Gastrocnemius medialis (tissue), 4 donors: ENCODE results near the gene RFXANK.
"Not testable (repeated sequence)": the region's sequence is repeated elsewhere in the genome, so short reads cannot be mapped to it uniquely, and the experiment has no call there.

Experiments
- POLR2A ChIP-seq, 2 donors: fragments of 450-650 bp; IDR thresholded peaks; one replicate each; pipeline ENCODE4 v1.6.1; 2017; ENCODE audit warnings: antibody characterized with exemption in 2 of 2, mild to moderate bottlenecking in 2 of 2, moderate library complexity in 2 of 2
- TF ChIP-seq, protein P1 (sequence below), 5 experiments: fragments of 450-650 bp in 3 of 5; fragments of 200-600 bp in 2 of 5; sonication (generic) in 2 of 5; IDR thresholded peaks in 4 of 5; conservative IDR thresholded peaks in 1 of 5; 1 replicate in 4 of 5; 2 replicates in 1 of 5; pipeline ENCODE4 v1.5.1; 2016 to 2019; ENCODE audit warnings: antibody characterized with exemption in 5 of 5, mild to moderate bottlenecking in 3 of 5, moderate library complexity in 3 of 5

DNA sequence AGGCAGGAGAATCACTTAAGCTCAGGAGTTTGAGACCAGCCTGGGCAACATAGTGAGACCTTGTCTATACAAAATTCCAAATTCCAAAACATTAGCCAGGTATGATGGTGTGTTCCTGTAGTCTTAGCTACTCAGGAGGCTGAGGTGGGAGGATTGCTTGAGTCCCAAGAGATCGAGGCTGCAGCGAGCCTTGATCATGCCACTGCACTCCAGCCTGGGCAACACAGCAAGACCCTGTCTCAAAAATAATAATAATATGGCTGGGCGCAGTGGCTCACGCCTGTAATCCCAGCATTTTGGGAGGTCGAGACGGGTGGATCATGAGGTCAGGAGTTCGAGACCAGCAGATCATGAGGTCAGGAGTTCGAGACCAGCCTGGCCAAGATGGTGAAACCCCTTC is 28.9 kb downstream of the RFXANK start:
- TF ChIP-seq, protein P1, sequence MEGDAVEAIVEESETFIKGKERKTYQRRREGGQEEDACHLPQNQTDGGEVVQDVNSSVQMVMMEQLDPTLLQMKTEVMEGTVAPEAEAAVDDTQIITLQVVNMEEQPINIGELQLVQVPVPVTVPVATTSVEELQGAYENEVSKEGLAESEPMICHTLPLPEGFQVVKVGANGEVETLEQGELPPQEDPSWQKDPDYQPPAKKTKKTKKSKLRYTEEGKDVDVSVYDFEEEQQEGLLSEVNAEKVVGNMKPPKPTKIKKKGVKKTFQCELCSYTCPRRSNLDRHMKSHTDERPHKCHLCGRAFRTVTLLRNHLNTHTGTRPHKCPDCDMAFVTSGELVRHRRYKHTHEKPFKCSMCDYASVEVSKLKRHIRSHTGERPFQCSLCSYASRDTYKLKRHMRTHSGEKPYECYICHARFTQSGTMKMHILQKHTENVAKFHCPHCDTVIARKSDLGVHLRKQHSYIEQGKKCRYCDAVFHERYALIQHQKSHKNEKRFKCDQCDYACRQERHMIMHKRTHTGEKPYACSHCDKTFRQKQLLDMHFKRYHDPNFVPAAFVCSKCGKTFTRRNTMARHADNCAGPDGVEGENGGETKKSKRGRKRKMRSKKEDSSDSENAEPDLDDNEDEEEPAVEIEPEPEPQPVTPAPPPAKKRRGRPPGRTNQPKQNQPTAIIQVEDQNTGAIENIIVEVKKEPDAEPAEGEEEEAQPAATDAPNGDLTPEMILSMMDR (IDR thresholded peaks at IDR 0.05 in 4 of 5, conservative IDR thresholded peaks at IDR 0.05 in 1 of 5), result not testable (repeated sequence)
- TF ChIP-seq POLR2A (IDR thresholded peaks at IDR 0.05), result not testable (repeated sequence)
